ENCODE results near the gene USP24.

DNA sequence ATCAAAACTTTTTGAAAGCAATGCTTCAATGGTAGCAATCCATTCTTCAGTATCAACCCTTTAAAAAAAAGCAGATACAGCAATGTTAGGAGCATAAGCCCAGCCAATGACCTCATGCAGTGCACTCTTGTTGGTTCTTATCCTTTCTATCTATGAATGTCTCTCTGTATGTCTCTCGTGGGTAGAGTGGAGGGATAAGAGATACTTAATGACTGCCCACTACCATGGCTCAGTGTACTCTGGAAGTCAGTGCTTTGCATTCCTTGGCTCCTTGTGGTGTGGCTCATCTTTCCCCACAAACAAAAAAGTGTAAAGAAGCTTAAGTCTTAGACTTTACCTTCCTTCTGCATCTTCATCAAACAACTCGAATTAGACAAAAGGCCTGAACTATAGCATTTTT lies 125.5 kb downstream of the USP24 start:
- TF ChIP-seq, protein P1, sequence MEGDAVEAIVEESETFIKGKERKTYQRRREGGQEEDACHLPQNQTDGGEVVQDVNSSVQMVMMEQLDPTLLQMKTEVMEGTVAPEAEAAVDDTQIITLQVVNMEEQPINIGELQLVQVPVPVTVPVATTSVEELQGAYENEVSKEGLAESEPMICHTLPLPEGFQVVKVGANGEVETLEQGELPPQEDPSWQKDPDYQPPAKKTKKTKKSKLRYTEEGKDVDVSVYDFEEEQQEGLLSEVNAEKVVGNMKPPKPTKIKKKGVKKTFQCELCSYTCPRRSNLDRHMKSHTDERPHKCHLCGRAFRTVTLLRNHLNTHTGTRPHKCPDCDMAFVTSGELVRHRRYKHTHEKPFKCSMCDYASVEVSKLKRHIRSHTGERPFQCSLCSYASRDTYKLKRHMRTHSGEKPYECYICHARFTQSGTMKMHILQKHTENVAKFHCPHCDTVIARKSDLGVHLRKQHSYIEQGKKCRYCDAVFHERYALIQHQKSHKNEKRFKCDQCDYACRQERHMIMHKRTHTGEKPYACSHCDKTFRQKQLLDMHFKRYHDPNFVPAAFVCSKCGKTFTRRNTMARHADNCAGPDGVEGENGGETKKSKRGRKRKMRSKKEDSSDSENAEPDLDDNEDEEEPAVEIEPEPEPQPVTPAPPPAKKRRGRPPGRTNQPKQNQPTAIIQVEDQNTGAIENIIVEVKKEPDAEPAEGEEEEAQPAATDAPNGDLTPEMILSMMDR (IDR thresholded peaks at IDR 0.05) = no peak
- TF ChIP-seq RAD21 (IDR thresholded peaks at IDR 0.05; ENCODE audit: low read length) (no peak), NFIC (IDR thresholded peaks at IDR 0.05; ENCODE audit: borderline replicate concordance) (no peak), EP300 (IDR thresholded peaks at IDR 0.05; ENCODE audit: borderline replicate concordance in 1 of 2, low read depth in 1 of 2, low read length in 1 of 2) (no peak), EZH2phosphoT487 (IDR thresholded peaks at IDR 0.05; ENCODE audit: borderline replicate concordance, low read depth) (no peak), TAF1 (IDR thresholded peaks at IDR 0.05; ENCODE audit: borderline replicate concordance, low read depth, low read length) (no peak), FOXJ3 (CRISPR knock-in tag; IDR thresholded peaks at IDR 0.05) (no peak), CHD2 (IDR thresholded peaks at IDR 0.05; ENCODE audit: low read length, partially characterized antibody) (no peak), YY1 (IDR thresholded peaks at IDR 0.05; ENCODE audit: low read depth) (no peak)
- TF ChIP-seq, protein P2, sequence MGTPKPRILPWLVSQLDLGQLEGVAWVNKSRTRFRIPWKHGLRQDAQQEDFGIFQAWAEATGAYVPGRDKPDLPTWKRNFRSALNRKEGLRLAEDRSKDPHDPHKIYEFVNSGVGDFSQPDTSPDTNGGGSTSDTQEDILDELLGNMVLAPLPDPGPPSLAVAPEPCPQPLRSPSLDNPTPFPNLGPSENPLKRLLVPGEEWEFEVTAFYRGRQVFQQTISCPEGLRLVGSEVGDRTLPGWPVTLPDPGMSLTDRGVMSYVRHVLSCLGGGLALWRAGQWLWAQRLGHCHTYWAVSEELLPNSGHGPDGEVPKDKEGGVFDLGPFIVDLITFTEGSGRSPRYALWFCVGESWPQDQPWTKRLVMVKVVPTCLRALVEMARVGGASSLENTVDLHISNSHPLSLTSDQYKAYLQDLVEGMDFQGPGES (IDR thresholded peaks at IDR 0.05; ENCODE audit: low read depth, low read length) = no peak
- TF ChIP-seq, protein P3, sequence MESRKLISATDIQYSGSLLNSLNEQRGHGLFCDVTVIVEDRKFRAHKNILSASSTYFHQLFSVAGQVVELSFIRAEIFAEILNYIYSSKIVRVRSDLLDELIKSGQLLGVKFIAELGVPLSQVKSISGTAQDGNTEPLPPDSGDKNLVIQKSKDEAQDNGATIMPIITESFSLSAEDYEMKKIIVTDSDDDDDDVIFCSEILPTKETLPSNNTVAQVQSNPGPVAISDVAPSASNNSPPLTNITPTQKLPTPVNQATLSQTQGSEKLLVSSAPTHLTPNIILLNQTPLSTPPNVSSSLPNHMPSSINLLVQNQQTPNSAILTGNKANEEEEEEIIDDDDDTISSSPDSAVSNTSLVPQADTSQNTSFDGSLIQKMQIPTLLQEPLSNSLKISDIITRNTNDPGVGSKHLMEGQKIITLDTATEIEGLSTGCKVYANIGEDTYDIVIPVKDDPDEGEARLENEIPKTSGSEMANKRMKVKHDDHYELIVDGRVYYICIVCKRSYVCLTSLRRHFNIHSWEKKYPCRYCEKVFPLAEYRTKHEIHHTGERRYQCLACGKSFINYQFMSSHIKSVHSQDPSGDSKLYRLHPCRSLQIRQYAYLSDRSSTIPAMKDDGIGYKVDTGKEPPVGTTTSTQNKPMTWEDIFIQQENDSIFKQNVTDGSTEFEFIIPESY (IDR thresholded peaks at IDR 0.05; ENCODE audit: borderline replicate concordance, low read depth) = no peak
- TF ChIP-seq, protein P4, sequence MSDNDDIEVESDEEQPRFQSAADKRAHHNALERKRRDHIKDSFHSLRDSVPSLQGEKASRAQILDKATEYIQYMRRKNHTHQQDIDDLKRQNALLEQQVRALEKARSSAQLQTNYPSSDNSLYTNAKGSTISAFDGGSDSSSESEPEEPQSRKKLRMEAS (IDR thresholded peaks at IDR 0.05; ENCODE audit: low read depth) = no peak
